ENCODE measurements around the gene RPL27A. TPM values are rescaled to one million over a fixed set of nuclear protein-coding genes. Genes with fewer than 3 reads are reported as not detected.
A peak's percentile ranks its signal among the peaks of the same experiment; 100 is the strongest.
"Not testable (repeated sequence)": the region's sequence is repeated elsewhere in the genome, so short reads cannot be mapped to it uniquely, and the experiment has no call there.

RPL27A gene
- total and polyA plus RNA-seq, 2 of the 8 experiments (the other 6 are each of a cell fraction or from before 2014, with no cell fraction given), result 1,756 to 1,777 TPM

- not testable (repeated sequence) for H3K4me2 ChIP-seq (ENCODE audit: insufficient read depth in 1 of 2, low read depth in 2 of 2, low read length in 2 of 2); H4K5ac ChIP-seq (ENCODE audit: insufficient read length, low read depth, low read length); H3K79me2 ChIP-seq (ENCODE audit: control insufficient read depth in 1 of 2, insufficient read depth in 2 of 2, low read length in 2 of 2); H3K27me3 ChIP-seq (replicated peaks in 1 of 4; ENCODE audit: control insufficient read depth in 3 of 4, extremely low read depth in 1 of 4, insufficient read depth in 3 of 4, low read length in 3 of 4); H2BK15ac ChIP-seq (ENCODE audit: low read length); H4K91ac ChIP-seq (replicated peaks; ENCODE audit: insufficient read length, low read length); H3K14ac ChIP-seq (ENCODE audit: insufficient read length); H3K56ac ChIP-seq (replicated peaks; ENCODE audit: insufficient read length, low read depth, low read length); H4K8ac ChIP-seq (ENCODE audit: extremely low read depth, insufficient read depth, low read length); H3K36me3 ChIP-seq (ENCODE audit: control insufficient read depth in 2 of 4, insufficient read depth in 4 of 4, low read length in 3 of 4); H3K27ac ChIP-seq (ENCODE audit: low read depth, low read length); H2BK20ac ChIP-seq (ENCODE audit: low read length); H3K23me2 ChIP-seq (ENCODE audit: low read depth, low read length); H3K4me3 ChIP-seq (ENCODE audit: extremely low read depth in 1 of 4, insufficient read depth in 2 of 4, low read depth in 3 of 4, low read length in 4 of 4); H3K18ac ChIP-seq (ENCODE audit: extremely low read depth, low read length); H2AK5ac ChIP-seq (ENCODE audit: low read depth, low read length); H3K9me3 ChIP-seq (ENCODE audit: insufficient read depth in 2 of 2, low read depth in 1 of 2, low read length in 1 of 2); FAIRE-seq; H3K79me1 ChIP-seq (ENCODE audit: low read depth, low read length); DNase-seq (ENCODE audit: low read depth in 1 of 2, low spot score in 2 of 2); H2AFZ ChIP-seq (ENCODE audit: low read length); H3K23ac ChIP-seq (ENCODE audit: insufficient read length); H3K9ac ChIP-seq (replicated peaks in 1 of 4; ENCODE audit: extremely low read depth in 1 of 4, low read depth in 3 of 4, low read length in 3 of 4); H3K4ac ChIP-seq (replicated peaks; ENCODE audit: insufficient read length, low read depth, low read length); H4K20me1 ChIP-seq (replicated peaks in 1 of 2; ENCODE audit: control insufficient read depth in 1 of 2, insufficient read depth in 2 of 2, low read length in 2 of 2)
- Histone ChIP-seq H2BK120ac (replicated peaks; ENCODE audit: low read depth, low read length) (peak overlapping the region; percentile 80), H2BK5ac (ENCODE audit: low read depth, low read length) (peak overlapping the region; percentile 49; the same call in 1 of the 2 replicates), H3K4me1 (replicated peaks in 1 of 4; ENCODE audit: control insufficient read depth in 3 of 4, insufficient read depth in 4 of 4, low read length in 3 of 4) (peaks cover 10 to 15% (median 12%) of the 10 kb centered on the region in 4 experiments; a peak in 6 of 7 replicates), H2BK12ac (ENCODE audit: low read depth, low read length) (peak overlapping the region; percentile 84; the same call in 1 of the 2 replicates)
- WGBS, 2 experiments (ENCODE audit: extremely low coverage in 1 of 2, insufficient coverage in 1 of 2, insufficient read length in 1 of 2, insufficient replicate concordance in 2 of 2, low coverage in 1 of 2, low lambda C conversion rate in 2 of 2, missing lambda C conversion rate in 1 of 2), result 90% methylated on average over 6 of the region's 6 CpGs; no CpG with 5 or more reads in 1 of the 2 experiments
- POLR2A ChIA-PET (ENCODE audit: partially characterized antibody), result interaction anchor here (1.2 to 5.0 kb wide), 4 partner anchors 13 to 37 kb away, joined by 3 to 103 read pairs (median 4); partner anchors contain the start of genes RPL27A and TRIM66
- CTCF ChIA-PET (ENCODE audit: partially characterized antibody), result interaction anchor here (2.0 kb wide), 1 partner anchor 67 kb away, joined by 8 read pairs; no protein-coding TSS in a partner anchor
These were observed 12.5 kb upstream of the RPL27A start for GRCh38 chr11:8670081-8670480.

Measured in H1 (cell line).